Measurements from ENCODE around the gene EPG5. TPM values are rescaled to one million over a fixed set of nuclear protein-coding genes. Genes with fewer than 3 reads are reported as not detected.
A peak's percentile ranks its signal among the peaks of the same experiment; 100 is the strongest.

The EPG5 gene
- total RNA-seq, 1 donor: 94.8 TPM

DNA sequence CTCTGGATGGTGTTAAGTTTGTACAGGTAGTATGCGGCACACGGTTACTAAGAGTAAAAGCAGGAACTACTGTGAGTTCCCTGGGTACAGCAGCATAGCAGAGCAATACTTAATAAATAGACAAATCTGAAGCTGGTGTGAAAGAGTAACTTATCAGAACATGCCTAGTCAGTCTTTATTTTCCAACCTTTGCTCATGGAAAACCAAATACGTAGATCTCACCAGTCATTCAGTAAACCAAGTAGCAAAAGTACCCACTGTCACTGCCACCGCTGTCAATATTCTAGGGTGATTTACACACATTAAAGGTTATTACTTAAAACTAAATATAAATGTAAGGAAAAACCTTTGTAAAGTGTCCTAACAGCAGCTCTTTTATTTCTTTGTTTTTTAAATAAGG is 106.6 kb downstream of the EPG5 start:
- no peak for DNase-seq (ENCODE audit: insufficient read length, low spot score, missing footprints)
- no peak overlapping the region for H3K4me2 ChIP-seq (ENCODE audit: insufficient read depth, low read length)
- peaks cover 19% of the 10 kb centered on the region for H3K4me1 ChIP-seq (ENCODE audit: insufficient read depth, low read length)
- H4K20me1 ChIP-seq (ENCODE audit: insufficient read depth, low read length): no peaks in the 10 kb centered on the region
- H3K4me3 ChIP-seq (ENCODE audit: insufficient read depth, low read length): no peak overlapping the region
- TF ChIP-seq CTCF (IDR thresholded peaks at IDR 0.05; ENCODE audit: extremely low read depth, low read depth, low read length): no peak
- H2AFZ ChIP-seq (ENCODE audit: low read length): no peak overlapping the region
- H3K9me3 ChIP-seq (ENCODE audit: low read depth, low read length): no peaks in the 10 kb centered on the region
- H3K79me2 ChIP-seq (ENCODE audit: insufficient read depth, low read length): peaks cover 8% of the 10 kb centered on the region
- no peaks in the 10 kb centered on the region for H3K27me3 ChIP-seq (ENCODE audit: insufficient read depth, low read length)
- H3K27ac ChIP-seq (ENCODE audit: low read depth, low read length): no peak overlapping the region
- H3K36me3 ChIP-seq (ENCODE audit: insufficient read depth, low read length): peaks cover 87% of the 10 kb centered on the region

DNA sequence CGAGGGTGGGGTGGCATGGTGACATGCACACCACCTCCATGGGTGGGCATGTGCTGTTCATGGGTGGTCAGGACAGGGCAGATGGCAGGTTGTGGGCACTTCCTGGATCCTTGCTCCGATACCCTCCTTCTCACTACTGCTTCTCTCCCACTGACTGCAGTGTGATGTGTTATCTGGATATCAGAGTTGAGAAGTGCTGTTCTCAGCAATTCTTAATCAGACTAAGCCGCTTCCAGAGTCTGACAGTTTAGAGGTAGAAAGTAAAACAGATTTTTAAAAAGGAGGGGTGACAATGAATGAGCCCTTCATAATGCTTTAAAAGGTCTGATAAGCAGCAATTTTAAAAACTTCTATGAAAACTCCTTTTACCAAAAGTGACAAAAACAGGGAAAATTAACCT is 107.8 kb downstream of the EPG5 start:
- Histone ChIP-seq H3K4me1 (ENCODE audit: insufficient read depth, low read length) (peaks cover 19% of the 10 kb centered on the region), H3K36me3 (ENCODE audit: insufficient read depth, low read length) (peaks cover 87% of the 10 kb centered on the region)

GRCh38 chr18:45856531-45856930 is 110.6 kb downstream of the EPG5 start:
- Histone ChIP-seq H3K4me1 (ENCODE audit: insufficient read depth, low read length) (peaks cover 8% of the 10 kb centered on the region), H3K4me3 (ENCODE audit: insufficient read depth, low read length) (no peak overlapping the region), H3K36me3 (ENCODE audit: insufficient read depth, low read length) (peaks cover 87% of the 10 kb centered on the region), H3K79me2 (ENCODE audit: insufficient read depth, low read length) (peaks cover 17% of the 10 kb centered on the region), H2AFZ (ENCODE audit: low read length) (no peak overlapping the region), H4K20me1 (ENCODE audit: insufficient read depth, low read length) (no peaks in the 10 kb centered on the region), H3K9me3 (ENCODE audit: low read depth, low read length) (no peaks in the 10 kb centered on the region), H3K27me3 (ENCODE audit: insufficient read depth, low read length) (no peaks in the 10 kb centered on the region), H3K27ac (ENCODE audit: low read depth, low read length) (peak overlapping the region; percentile 55), H3K4me2 (ENCODE audit: insufficient read depth, low read length) (no peak overlapping the region)
- no peak for DNase-seq (ENCODE audit: insufficient read length, low spot score, missing footprints)
- no peak for TF ChIP-seq CTCF (IDR thresholded peaks at IDR 0.05; ENCODE audit: extremely low read depth, low read depth, low read length)

More for the DNA sequence above, 107.8 kb downstream of the EPG5 start:
- TF ChIP-seq CTCF (IDR thresholded peaks at IDR 0.05; ENCODE audit: extremely low read depth, low read depth, low read length): no peak
- Histone ChIP-seq H2AFZ (ENCODE audit: low read length) (no peak overlapping the region), H4K20me1 (ENCODE audit: insufficient read depth, low read length) (no peaks in the 10 kb centered on the region), H3K27me3 (ENCODE audit: insufficient read depth, low read length) (no peaks in the 10 kb centered on the region), H3K4me3 (ENCODE audit: insufficient read depth, low read length) (no peak overlapping the region), H3K27ac (ENCODE audit: low read depth, low read length) (no peak overlapping the region), H3K79me2 (ENCODE audit: insufficient read depth, low read length) (peaks cover 9% of the 10 kb centered on the region), H3K4me2 (ENCODE audit: insufficient read depth, low read length) (no peak overlapping the region), H3K9me3 (ENCODE audit: low read depth, low read length) (no peaks in the 10 kb centered on the region)
- no peak for DNase-seq (ENCODE audit: insufficient read length, low spot score, missing footprints)

- no peak overlapping the region for H2AFZ ChIP-seq (ENCODE audit: low read length)
- H3K27ac ChIP-seq (ENCODE audit: low read depth, low read length): peak overlapping the region; percentile 4
- H3K4me1 ChIP-seq (ENCODE audit: insufficient read depth, low read length): peaks cover 2% of the 10 kb centered on the region
- H3K9me3 ChIP-seq (ENCODE audit: low read depth, low read length): no peaks in the 10 kb centered on the region
- peaks cover 13% of the 10 kb centered on the region for H3K79me2 ChIP-seq (ENCODE audit: insufficient read depth, low read length)
- no peak for DNase-seq (ENCODE audit: insufficient read length, low spot score, missing footprints)
- H3K4me3 ChIP-seq (ENCODE audit: insufficient read depth, low read length): no peak overlapping the region
- no peaks in the 10 kb centered on the region for H4K20me1 ChIP-seq (ENCODE audit: insufficient read depth, low read length)
- no peaks in the 10 kb centered on the region for H3K27me3 ChIP-seq (ENCODE audit: insufficient read depth, low read length)
- no peak for TF ChIP-seq CTCF (IDR thresholded peaks at IDR 0.05; ENCODE audit: extremely low read depth, low read depth, low read length)
- peaks cover 90% of the 10 kb centered on the region for H3K36me3 ChIP-seq (ENCODE audit: insufficient read depth, low read length)
- H3K4me2 ChIP-seq (ENCODE audit: insufficient read depth, low read length): no peak overlapping the region
Observed at GRCh38 chr18:45854036-45854586, 113.0 kb downstream of the EPG5 start.
